ENCODE data around the gene JPH2. TPM values are rescaled to one million over a fixed set of nuclear protein-coding genes. Genes with fewer than 3 reads are reported as not detected.

JPH2 gene
- total RNA-seq, 1 donor from 2014 or later: 1.5 TPM

- ATAC-seq (peak; percentile 61), DNase-seq (ENCODE audit: low spot score) (peak; percentile 75)
- intact Hi-C loops (cut with DNase I): loop anchor here (5.0 to 10.0 kb wide), 2 partner anchors 97 to 395 kb away; partner anchors contain the start of gene FITM2
Measured at GRCh38 chr20:44217342-44218092, 30.5 kb upstream of the JPH2 start.

- peak; percentile 78 for DNase-seq (ENCODE audit: low spot score)
- intact Hi-C loops (cut with DNase I): loop anchor here (5.0 to 10.0 kb wide), 2 partner anchors 100 to 397 kb away; partner anchors contain the start of gene FITM2
- ATAC-seq: no peak
Measured at GRCh38 chr20:44215125-44215524, 28.1 kb upstream of the JPH2 start.

GRCh38 chr20:44212792-44213191 is 25.8 kb upstream of the JPH2 start:
- ATAC-seq: no peak
- intact Hi-C loops (cut with DNase I): loop anchor here (10.0 kb wide), 1 partner anchor 102 kb away; the partner anchor contains the start of gene FITM2
- no peak for DNase-seq (ENCODE audit: low spot score)

DNA sequence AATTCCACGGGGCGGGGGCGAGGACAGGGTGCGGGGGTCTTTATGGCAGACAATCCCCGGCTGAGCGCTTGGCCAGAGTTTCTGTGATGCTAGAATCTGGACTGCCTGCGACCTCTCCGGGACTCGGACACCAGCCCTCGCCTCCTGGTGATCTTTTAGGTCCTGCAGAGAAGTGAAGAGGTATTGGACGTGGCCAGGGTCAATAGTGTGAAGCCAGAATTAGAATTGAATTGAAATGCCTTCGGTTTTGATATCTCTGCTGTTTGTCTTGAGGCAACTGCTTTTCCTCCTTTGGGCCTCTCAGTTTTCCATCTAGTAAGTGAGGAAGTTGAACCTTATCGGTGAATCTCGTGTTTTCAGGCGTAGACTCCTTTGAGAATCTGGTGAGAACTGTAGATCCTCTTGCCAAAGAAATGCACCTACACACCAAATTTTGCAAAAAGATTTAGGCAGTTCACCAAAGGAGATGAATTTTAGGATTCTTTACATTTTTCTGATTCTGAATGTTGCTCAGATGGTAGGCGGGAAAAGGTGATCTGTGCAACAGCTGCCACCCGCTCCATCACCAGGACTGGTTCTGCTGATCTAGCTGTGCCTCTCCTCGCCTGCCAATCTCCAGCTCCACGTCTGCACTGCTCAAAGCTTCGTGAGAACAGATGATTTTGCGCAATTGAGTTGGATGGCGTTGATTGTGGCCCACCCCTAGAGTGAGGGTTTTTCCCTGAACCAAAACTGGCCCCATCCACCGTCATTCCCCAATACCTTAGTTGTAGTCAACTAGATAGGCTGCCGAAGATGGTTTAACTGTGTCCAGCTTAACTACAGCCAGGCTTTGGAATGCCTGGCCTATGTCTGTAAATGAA is 24.4 kb upstream of the JPH2 start:
- ATAC-seq: peak; percentile 11
- DNase-seq (ENCODE audit: low spot score): no peak
- intact Hi-C loops (cut with DNase I): loop anchor here (10.0 kb wide), 1 partner anchor 103 kb away; the partner anchor contains the start of gene FITM2

DNA sequence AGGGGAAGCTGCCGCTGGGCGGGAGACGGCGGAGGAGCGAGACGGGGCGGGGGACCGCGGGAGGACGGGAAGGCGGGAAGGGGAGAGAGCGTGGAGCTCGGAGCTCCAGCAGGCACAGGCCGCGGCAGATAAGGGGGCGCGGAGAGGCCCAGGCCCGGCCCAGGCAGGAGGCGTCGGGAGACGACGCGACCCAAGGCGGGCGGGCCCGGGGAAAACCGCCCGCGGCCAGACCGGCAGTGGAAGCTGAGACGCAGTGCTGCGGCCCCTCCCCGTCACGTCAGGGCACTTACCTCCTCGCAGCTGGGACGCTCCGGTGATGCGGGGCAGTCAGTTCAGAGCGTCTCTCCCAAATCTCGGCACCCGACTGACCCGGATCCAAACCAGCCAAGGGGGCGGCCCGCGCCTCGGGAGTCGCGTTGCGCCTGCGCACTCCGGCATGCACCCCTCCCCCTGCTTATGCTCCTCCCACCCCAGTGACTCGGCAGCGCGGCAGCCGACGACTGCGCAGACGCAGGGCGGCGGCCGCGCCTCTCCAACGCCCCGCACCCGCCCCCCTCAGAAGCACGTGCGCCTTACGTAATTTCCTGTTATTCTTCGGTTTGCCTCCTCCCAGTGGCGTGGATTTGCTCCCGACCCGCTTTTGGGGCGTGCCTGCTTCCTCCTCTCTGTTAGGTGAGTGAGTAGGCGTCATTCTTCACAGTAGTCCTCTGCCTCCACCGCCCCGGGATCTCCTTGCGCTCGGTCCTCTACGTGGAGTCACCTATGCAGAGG is 23.6 kb upstream of the JPH2 start, which contains the start of gene OSER1:
Gene OSER1, minus strand, starts transcription at position 366 of the 771 bp plus-strand sequence. CDS start 3,814 bp downstream, outside the sequence.
- peak; percentile 98 for ATAC-seq
- intact Hi-C loops (cut with DNase I): loop anchor here (10.0 kb wide), 1 partner anchor 104 kb away; the partner anchor contains the start of gene FITM2
- DNase-seq (ENCODE audit: low spot score): peak; percentile 98

DNA sequence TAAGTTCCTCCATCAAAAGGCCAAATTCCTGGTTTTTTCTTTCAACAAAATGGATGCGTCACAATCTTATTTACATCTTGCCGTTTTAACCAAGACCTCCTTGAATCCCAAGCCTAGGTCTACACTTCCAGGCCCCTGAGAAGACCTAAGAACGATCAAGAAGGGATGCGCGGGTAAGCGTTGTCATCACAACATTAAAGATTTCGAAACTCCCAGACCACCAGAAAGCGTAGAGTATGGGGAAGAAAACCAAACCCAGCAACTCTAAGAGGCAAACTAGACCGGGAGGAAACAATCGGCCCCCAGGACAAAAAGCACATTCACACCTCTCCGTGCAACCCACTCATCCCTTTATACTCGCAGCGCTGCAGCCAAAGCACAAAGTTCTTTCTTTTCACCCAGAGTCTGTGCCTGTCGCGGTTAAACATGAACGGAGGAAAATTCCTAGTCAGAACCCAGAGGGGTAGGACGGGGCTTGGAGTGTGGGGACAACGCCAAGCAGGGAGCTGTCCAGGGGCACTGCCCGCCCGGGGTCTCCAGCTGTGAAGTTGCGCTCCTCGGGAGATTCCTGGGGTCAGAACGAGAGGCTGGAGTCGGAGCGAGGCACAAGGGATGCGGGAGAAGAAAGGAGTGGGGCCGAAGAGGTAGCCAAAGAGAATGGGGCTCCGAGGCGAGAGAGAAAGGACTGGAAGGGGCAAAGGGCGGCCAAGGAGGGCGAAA is 22.9 kb upstream of the JPH2 start:
- no peak for ATAC-seq
- intact Hi-C loops (cut with DNase I): loop anchor here (10.0 kb wide), 1 partner anchor 105 kb away; the partner anchor contains the start of gene FITM2
- no peak for DNase-seq (ENCODE audit: low spot score)

GRCh38 chr20:44208770-44209169 is 21.8 kb upstream of the JPH2 start:
- intact Hi-C loops (cut with DNase I): no loop called here
- ATAC-seq (no peak), DNase-seq (ENCODE audit: low spot score) (no peak)

DNA sequence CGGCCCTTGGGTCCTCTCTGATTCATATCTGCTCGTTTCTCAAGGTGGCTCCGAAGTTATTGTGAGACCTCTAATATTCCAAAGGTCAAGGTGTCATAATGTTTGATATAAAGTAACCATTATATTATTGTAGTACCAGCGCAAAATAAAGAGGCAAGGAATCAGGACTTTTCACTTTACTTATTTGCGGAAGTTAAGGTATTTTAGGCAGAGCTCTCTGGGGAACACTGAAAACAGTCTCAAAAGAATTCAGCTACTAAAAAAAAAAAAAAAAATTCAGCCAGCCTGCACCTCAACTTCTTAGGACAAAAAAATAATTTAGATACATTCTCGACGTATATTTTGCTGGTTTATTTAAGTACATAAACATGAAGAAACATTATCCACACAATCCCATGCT is 21.2 kb upstream of the JPH2 start:
- DNase-seq (ENCODE audit: low spot score): no peak
- ATAC-seq: no peak
- intact Hi-C loops (cut with DNase I): no loop called here

GRCh38 chr20:44207126-44207723 is 20.2 kb upstream of the JPH2 start:
- DNase-seq (ENCODE audit: low spot score) (no peak), ATAC-seq (no peak)
- intact Hi-C loops (cut with DNase I): no loop called here

GRCh38 chr20:44206132-44206531 is 19.1 kb upstream of the JPH2 start:
- intact Hi-C loops (cut with DNase I): no loop called here
- DNase-seq (ENCODE audit: low spot score) (no peak), ATAC-seq (no peak)

DNA sequence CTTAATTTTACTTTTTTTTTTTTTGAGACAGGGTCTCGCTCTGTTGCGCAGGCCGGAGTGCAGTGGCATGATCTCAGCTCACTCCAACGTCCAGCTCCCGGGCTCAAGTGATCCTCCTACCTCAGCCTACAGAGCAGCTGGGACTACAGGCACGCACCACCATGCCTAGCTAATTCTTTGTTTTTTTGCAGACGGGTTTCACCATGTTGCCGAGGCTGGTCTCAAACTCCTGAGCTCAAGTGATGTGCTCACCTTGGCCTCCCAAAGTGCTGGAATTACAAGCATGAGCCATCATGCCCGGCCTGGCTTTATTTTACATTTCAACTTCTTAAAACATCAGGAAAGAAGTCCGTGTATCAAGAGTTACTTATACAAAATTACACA is 17.8 kb upstream of the JPH2 start:
- intact Hi-C loops (cut with DNase I): no loop called here
- no peak for DNase-seq (ENCODE audit: low spot score)
- ATAC-seq: no peak

- peak; percentile 77 for ATAC-seq
- intact Hi-C loops (cut with DNase I): no loop called here
- DNase-seq (ENCODE audit: low spot score): no peak
Measured at GRCh38 chr20:44204156-44204831, 17.3 kb upstream of the JPH2 start.

GRCh38 chr20:44203161-44203560 is 16.2 kb upstream of the JPH2 start:
- intact Hi-C loops (cut with DNase I): no loop called here
- no peak for DNase-seq (ENCODE audit: low spot score)
- no peak for ATAC-seq

- DNase-seq (ENCODE audit: low spot score) (no peak), ATAC-seq (no peak)
- intact Hi-C loops (cut with DNase I): no loop called here
Measured at GRCh38 chr20:44200983-44201382, 14.0 kb upstream of the JPH2 start.

DNA sequence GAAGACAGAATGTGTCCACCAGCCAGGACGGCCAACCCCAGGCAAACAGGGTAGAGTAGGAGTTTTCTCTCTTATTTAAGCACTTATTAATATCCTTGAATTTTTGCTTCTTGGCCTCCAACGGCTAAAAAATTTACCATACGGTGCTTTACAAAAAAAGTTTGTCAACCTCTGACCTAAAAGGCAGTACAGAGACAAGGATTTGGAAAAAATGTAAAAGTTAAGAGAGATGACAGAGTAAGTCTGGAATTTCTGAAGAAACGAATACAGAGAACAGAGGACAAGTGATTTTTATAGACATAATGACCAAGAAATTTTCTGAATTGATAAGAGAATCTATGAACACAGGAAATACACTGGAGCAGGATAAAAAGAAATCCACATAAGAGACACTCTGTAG is 13.4 kb upstream of the JPH2 start:
- DNase-seq (ENCODE audit: low spot score): no peak
- intact Hi-C loops (cut with DNase I): no loop called here
- no peak for ATAC-seq

DNA sequence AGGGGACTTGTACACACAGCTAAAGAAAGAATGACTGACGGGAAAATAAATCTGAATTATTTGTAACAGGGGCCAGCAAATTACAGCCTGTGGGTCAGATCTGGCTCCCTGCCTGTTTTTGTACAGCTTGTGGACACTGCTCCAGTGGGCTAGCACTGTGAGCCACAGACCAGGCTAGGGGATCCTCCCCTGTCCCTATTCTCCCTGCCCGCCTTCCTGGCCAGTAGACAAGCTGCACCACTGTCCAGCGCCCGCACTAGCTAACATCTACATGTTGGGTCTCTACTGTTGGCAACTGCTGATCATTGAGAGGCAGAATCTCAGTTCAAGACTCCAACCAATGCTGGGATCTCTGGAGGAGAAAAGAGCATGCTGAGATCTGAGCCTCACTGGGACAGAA is 12.9 kb upstream of the JPH2 start:
- intact Hi-C loops (cut with DNase I): no loop called here
- DNase-seq (ENCODE audit: low spot score): no peak
- no peak for ATAC-seq

- ATAC-seq (no peak), DNase-seq (ENCODE audit: low spot score) (no peak)
- intact Hi-C loops (cut with DNase I): no loop called here
Measured at GRCh38 chr20:44198872-44199271, 11.9 kb upstream of the JPH2 start.
